Loucy (cell line): Measurements from ENCODE around the gene CATSPER1.

Experiments
- EZH2phosphoT487 ChIP-seq: fragments of 200-600 bp; IDR thresholded peaks from 2 replicates; pipeline ENCODE4 v1.6.1; 2018; ENCODE audit warnings: antibody characterized with exemption, mild to moderate bottlenecking, moderate library complexity, borderline replicate concordance
- TF ChIP-seq, protein P1 (sequence below): fragments of 200-600 bp; sonication (generic); conservative IDR thresholded peaks from 2 replicates; pipeline ENCODE4 v1.5.1; 2014; ENCODE audit warnings: mild to moderate bottlenecking, antibody characterized with exemption, low read length

DNA sequence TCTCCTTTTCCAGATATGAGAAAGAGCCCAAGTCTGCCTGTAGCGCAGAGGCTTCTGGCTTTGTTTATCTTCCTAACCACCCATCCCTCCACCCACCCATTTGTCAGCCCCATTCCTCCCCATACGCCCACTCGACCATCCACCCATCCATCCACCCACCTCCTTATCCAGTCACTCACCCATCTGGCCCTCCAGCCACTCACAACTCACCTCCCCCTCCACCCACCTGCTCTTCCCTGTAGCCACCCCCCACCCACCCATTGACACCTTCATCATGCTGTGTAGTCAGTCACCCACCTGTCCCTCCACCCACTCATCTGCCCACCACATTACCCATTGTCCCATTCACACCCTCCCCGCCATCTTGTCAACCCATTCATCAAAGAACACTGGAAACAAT, 9.0 kb downstream of the CATSPER1 start:
- no peak for TF ChIP-seq EZH2phosphoT487
- TF ChIP-seq, protein P1, sequence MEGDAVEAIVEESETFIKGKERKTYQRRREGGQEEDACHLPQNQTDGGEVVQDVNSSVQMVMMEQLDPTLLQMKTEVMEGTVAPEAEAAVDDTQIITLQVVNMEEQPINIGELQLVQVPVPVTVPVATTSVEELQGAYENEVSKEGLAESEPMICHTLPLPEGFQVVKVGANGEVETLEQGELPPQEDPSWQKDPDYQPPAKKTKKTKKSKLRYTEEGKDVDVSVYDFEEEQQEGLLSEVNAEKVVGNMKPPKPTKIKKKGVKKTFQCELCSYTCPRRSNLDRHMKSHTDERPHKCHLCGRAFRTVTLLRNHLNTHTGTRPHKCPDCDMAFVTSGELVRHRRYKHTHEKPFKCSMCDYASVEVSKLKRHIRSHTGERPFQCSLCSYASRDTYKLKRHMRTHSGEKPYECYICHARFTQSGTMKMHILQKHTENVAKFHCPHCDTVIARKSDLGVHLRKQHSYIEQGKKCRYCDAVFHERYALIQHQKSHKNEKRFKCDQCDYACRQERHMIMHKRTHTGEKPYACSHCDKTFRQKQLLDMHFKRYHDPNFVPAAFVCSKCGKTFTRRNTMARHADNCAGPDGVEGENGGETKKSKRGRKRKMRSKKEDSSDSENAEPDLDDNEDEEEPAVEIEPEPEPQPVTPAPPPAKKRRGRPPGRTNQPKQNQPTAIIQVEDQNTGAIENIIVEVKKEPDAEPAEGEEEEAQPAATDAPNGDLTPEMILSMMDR = no peak
